Suprapubic skin (tissue), 4 donors: ENCODE data around the gene ASB3.

Source experiments
- POLR2A ChIP-seq, 2 donors: fragments of 450-650 bp; IDR thresholded peaks; one replicate each; pipeline ENCODE4 v1.6.1; 2017; ENCODE audit warnings: antibody characterized with exemption in 2 of 2, mild to moderate bottlenecking in 2 of 2, moderate library complexity in 2 of 2
- POLR2AphosphoS5 ChIP-seq, 3 donors: sonication (generic); formaldehyde crosslinking; IDR thresholded peaks; one replicate each; pipeline ENCODE4 v1.6.1; 2017; ENCODE audit warnings: antibody characterized with exemption in 3 of 3

DNA sequence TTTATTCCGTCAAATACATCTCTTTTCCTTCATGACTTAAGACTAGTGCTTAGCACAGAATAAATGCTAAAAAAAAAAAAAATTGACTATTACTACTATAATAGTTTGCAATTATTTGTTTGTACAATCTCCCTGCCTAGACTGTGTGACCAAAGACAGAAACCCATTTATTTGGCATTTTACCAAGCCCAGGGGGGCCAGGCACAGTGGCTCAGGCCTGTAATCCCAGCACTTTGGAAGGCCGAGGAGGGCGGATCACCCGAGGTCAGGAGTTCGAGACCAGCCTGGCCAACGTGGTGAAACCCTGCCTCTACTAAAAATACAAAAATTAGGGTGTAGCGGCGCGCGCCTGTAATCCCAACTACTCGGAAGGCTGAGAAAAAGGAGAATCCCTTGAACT, 1.4 kb downstream of the ASB3 start:
- TF ChIP-seq POLR2AphosphoS5 (IDR thresholded peaks at IDR 0.05) (no peak), POLR2A (IDR thresholded peaks at IDR 0.05) (no peak)
